Trophoblast cell (in vitro differentiated cells and primary cell): Measurements from ENCODE around the gene CDH3.
"Not testable (repeated sequence)": the region's sequence is repeated elsewhere in the genome, so short reads cannot be mapped to it uniquely, and the experiment has no call there.

ENCODE experiments used
- DNase-seq, 2 donors: peaks; one replicate each; pipeline ENCODE4 v3.0.0-alpha.2; 2016
- H2AFZ ChIP-seq: 2 replicates; pipeline ENCODE4 v1.6.1; 2013; ENCODE audit warnings: low read length, moderate library complexity, mild to moderate bottlenecking; ENCODE audit not compliant: insufficient read depth, poor library complexity
- H2AK5ac ChIP-seq: 2 replicates; pipeline ENCODE4 v1.6.1; 2013; ENCODE audit warnings: mild to moderate bottlenecking, low read length
- H2BK120ac ChIP-seq: 2 replicates; pipeline ENCODE4 v1.6.1; 2013; ENCODE audit warnings: low read length, mild to moderate bottlenecking, moderate library complexity; ENCODE audit not compliant: insufficient read depth, poor library complexity
- H2BK12ac ChIP-seq: 2 replicates; pipeline ENCODE4 v1.6.1; 2013; ENCODE audit warnings: mild to moderate bottlenecking, low read length, moderate library complexity
- H2BK5ac ChIP-seq: 2 replicates; pipeline ENCODE4 v1.6.1; 2013; ENCODE audit warnings: low read length, low read depth, moderate library complexity, mild to moderate bottlenecking; ENCODE audit not compliant: poor library complexity
- H3K14ac ChIP-seq: 2 replicates; pipeline ENCODE4 v1.6.1; 2013; ENCODE audit warnings: mild to moderate bottlenecking, low read length
- H3K18ac ChIP-seq: 2 replicates; pipeline ENCODE4 v1.6.1; 2013; ENCODE audit warnings: mild to moderate bottlenecking, low read length
- H3K23ac ChIP-seq: 2 replicates; pipeline ENCODE4 v1.6.1; 2013; ENCODE audit warnings: low read length
- H3K27ac ChIP-seq: 2 replicates; pipeline ENCODE4 v1.5.1; 2013; ENCODE audit warnings: low read depth, mild to moderate bottlenecking, inconsistent platforms, low read length, moderate library complexity
- H3K27me3 ChIP-seq: 2 replicates; pipeline ENCODE4 v1.6.1; 2013; ENCODE audit warnings: inconsistent platforms, mild to moderate bottlenecking, low read length, moderate library complexity; ENCODE audit not compliant: insufficient read depth
- H3K36me3 ChIP-seq, 2 experiments: 1 replicate in 1 of 2; 2 replicates in 1 of 2; pipeline ENCODE4 v1.6.1; 2013; ENCODE audit warnings: low read length in 2 of 2, mild to moderate bottlenecking in 2 of 2, moderate library complexity in 1 of 2; ENCODE audit not compliant: insufficient read depth in 2 of 2, control insufficient read depth in 1 of 2
- H3K4ac ChIP-seq: 2 replicates; pipeline ENCODE4 v1.6.1; 2013; ENCODE audit warnings: low read depth, mild to moderate bottlenecking, low read length, moderate library complexity
- H3K4me1 ChIP-seq, 2 experiments: 1 replicate in 1 of 2; 2 replicates in 1 of 2; pipeline ENCODE4 v1.6.1; 2013; ENCODE audit warnings: low read length in 2 of 2, mild to moderate bottlenecking in 2 of 2, moderate library complexity in 1 of 2; ENCODE audit not compliant: insufficient read depth in 2 of 2, control insufficient read depth in 1 of 2
- H3K4me2 ChIP-seq: 2 replicates; pipeline ENCODE4 v1.6.1; 2013; ENCODE audit warnings: inconsistent platforms, mild to moderate bottlenecking, low read length, moderate library complexity
- H3K4me3 ChIP-seq: 2 replicates; pipeline ENCODE4 v1.5.1; 2013; ENCODE audit warnings: mild to moderate bottlenecking, low read depth, low read length, inconsistent platforms
- H3K79me1 ChIP-seq: one replicate; pipeline ENCODE4 v1.6.1; 2013; ENCODE audit warnings: low read length
- H3K79me2 ChIP-seq: 2 replicates; pipeline ENCODE4 v1.6.1; 2013; ENCODE audit warnings: low read length, mild to moderate bottlenecking; ENCODE audit not compliant: control insufficient read depth, insufficient read depth, poor library complexity
- H3K9ac ChIP-seq: 2 replicates; pipeline ENCODE4 v1.6.1; 2013; ENCODE audit warnings: mild to moderate bottlenecking, low read length
- H3K9me3 ChIP-seq: 2 replicates; pipeline ENCODE4 v1.6.1; 2013; ENCODE audit warnings: low read depth, mild to moderate bottlenecking, control low read depth, inconsistent platforms, low read length; ENCODE audit not compliant: insufficient read depth
- H4K12ac ChIP-seq: 2 replicates; pipeline ENCODE4 v1.6.1; 2013; ENCODE audit warnings: low read depth, mild to moderate bottlenecking, low read length, moderate library complexity
- H4K8ac ChIP-seq: 2 replicates; pipeline ENCODE4 v1.6.1; 2013; ENCODE audit warnings: low read depth, mild to moderate bottlenecking, low read length, moderate library complexity
- H4K91ac ChIP-seq: one replicate; pipeline ENCODE4 v1.6.1; 2013; ENCODE audit warnings: low read depth, mild to moderate bottlenecking, low read length, moderate library complexity
- WGBS: extraction: QIAGEN DNeasy Blood & Tissue Kit; methylation state at CpG from one replicate; pipeline ENCODE4 v1.1.7; 2013; ENCODE audit warnings: missing lambda C conversion rate; ENCODE audit not compliant: insufficient read length, insufficient coverage; ENCODE audit errors: extremely low coverage; 5-methylcytosine and 5-hydroxymethylcytosine counted together

The CDH3 gene

GRCh38 chr16:68715471-68715870 is 70.4 kb downstream of the CDH3 start:
- H2BK120ac ChIP-seq: no peak overlapping the region
- H4K8ac ChIP-seq: no peak overlapping the region
- no peak overlapping the region for H3K23ac ChIP-seq
- no peak overlapping the region for H3K14ac ChIP-seq
- no peak overlapping the region for H3K4ac ChIP-seq
- no CpG with 5 or more reads among the region's 5 CpGs for WGBS
- H2BK5ac ChIP-seq: no peak overlapping the region
- H2BK12ac ChIP-seq: no peak overlapping the region
- H2AK5ac ChIP-seq: no peak overlapping the region
- no peaks in the 10 kb centered on the region for H3K4me1 ChIP-seq
- no peak overlapping the region for H3K4me2 ChIP-seq
- no peak overlapping the region for H3K4me3 ChIP-seq
- no peak overlapping the region for H3K9ac ChIP-seq
- no peak overlapping the region for H4K12ac ChIP-seq
- H3K9me3 ChIP-seq: peaks cover 1% of the 10 kb centered on the region
- no peaks in the 10 kb centered on the region for H3K79me2 ChIP-seq
- no peak overlapping the region for H3K18ac ChIP-seq
- no peak overlapping the region for H4K91ac ChIP-seq
- no peaks in the 10 kb centered on the region for H3K79me1 ChIP-seq
- no peak overlapping the region for H2AFZ ChIP-seq
- no peak overlapping the region for H3K27ac ChIP-seq
- DNase-seq: no peak
- no peaks in the 10 kb centered on the region for H3K27me3 ChIP-seq
- no peaks in the 10 kb centered on the region for H3K36me3 ChIP-seq

GRCh38 chr16:68716516-68716915 is 71.4 kb downstream of the CDH3 start:
- no CpG with 5 or more reads among the region's 4 CpGs for WGBS
- not testable (repeated sequence) for H3K4me2 ChIP-seq, H4K8ac ChIP-seq, H3K4me3 ChIP-seq, DNase-seq, H2BK5ac ChIP-seq, H2AFZ ChIP-seq, H2BK120ac ChIP-seq, H2AK5ac ChIP-seq, H4K12ac ChIP-seq, H3K23ac ChIP-seq, H3K9ac ChIP-seq, H3K79me2 ChIP-seq, H3K18ac ChIP-seq, H3K4me1 ChIP-seq, H3K79me1 ChIP-seq, H3K27me3 ChIP-seq, H2BK12ac ChIP-seq, H3K14ac ChIP-seq, H3K27ac ChIP-seq, H4K91ac ChIP-seq, H3K4ac ChIP-seq, H3K36me3 ChIP-seq, H3K9me3 ChIP-seq

- H3K4ac ChIP-seq: no peak overlapping the region
- H2BK5ac ChIP-seq: no peak overlapping the region
- H4K8ac ChIP-seq: no peak overlapping the region
- H3K4me2 ChIP-seq: no peak overlapping the region
- H3K36me3 ChIP-seq: no peaks in the 10 kb centered on the region
- no peak overlapping the region for H3K9ac ChIP-seq
- H3K23ac ChIP-seq: no peak overlapping the region
- no peak overlapping the region for H2BK120ac ChIP-seq
- DNase-seq: no peak
- H3K79me2 ChIP-seq: no peaks in the 10 kb centered on the region
- H3K18ac ChIP-seq: no peak overlapping the region
- H2AFZ ChIP-seq: no peak overlapping the region
- H3K27me3 ChIP-seq: no peaks in the 10 kb centered on the region
- H3K4me1 ChIP-seq: no peaks in the 10 kb centered on the region
- no peak overlapping the region for H2BK12ac ChIP-seq
- H2AK5ac ChIP-seq: no peak overlapping the region
- no peak overlapping the region for H3K14ac ChIP-seq
- no peaks in the 10 kb centered on the region for H3K79me1 ChIP-seq
- no CpG with 5 or more reads among the region's 4 CpGs for WGBS
- H3K27ac ChIP-seq: no peak overlapping the region
- H3K9me3 ChIP-seq: no peaks in the 10 kb centered on the region
- no peak overlapping the region for H4K12ac ChIP-seq
- H3K4me3 ChIP-seq: no peak overlapping the region
- no peak overlapping the region for H4K91ac ChIP-seq
Measured at GRCh38 chr16:68717684-68718083, 72.6 kb downstream of the CDH3 start.

- Histone ChIP-seq H3K79me1 (no peaks in the 10 kb centered on the region), H3K9me3 (no peaks in the 10 kb centered on the region), H3K18ac (no peak overlapping the region), H2BK5ac (no peak overlapping the region), H4K8ac (no peak overlapping the region), H2BK12ac (no peak overlapping the region), H3K4ac (no peak overlapping the region), H3K27me3 (no peaks in the 10 kb centered on the region), H2AFZ (no peak overlapping the region), H3K79me2 (no peaks in the 10 kb centered on the region), H4K91ac (no peak overlapping the region), H2AK5ac (no peak overlapping the region), H3K4me3 (no peak overlapping the region), H3K9ac (no peak overlapping the region), H3K27ac (no peak overlapping the region), H3K23ac (no peak overlapping the region), H2BK120ac (no peak overlapping the region), H3K4me1 (no peaks in the 10 kb centered on the region), H4K12ac (no peak overlapping the region), H3K14ac (no peak overlapping the region), H3K4me2 (no peak overlapping the region), H3K36me3 (no peaks in the 10 kb centered on the region)
- no peak for DNase-seq
- no CpG with 5 or more reads among the region's 9 CpGs for WGBS
Measured at GRCh38 chr16:68718590-68718989, 73.5 kb downstream of the CDH3 start.
